Gastrocnemius medialis (tissue), 4 donors: Measurements from ENCODE around the gene TRIM5. TPM values are rescaled to one million over a fixed set of nuclear protein-coding genes. Genes with fewer than 3 reads are reported as not detected.

Experiments used
- ATAC-seq, 2 donors: fragments of 150-250 bp; one replicate each; pipeline ENCODE4 v1.9.1; 2016
- DNase-seq, 2 donors: peaks; one replicate each; pipeline ENCODE4 v3.0.0-alpha.2; 2019
- H3K27ac ChIP-seq, 4 donors: fragments of 200-600 bp; sonication (generic); 1 replicate in 1 of 4; 2 replicates in 3 of 4; pipeline ENCODE4 v1.5.1; 2016 to 2018; ENCODE audit warnings: mild to moderate bottlenecking in 2 of 4, moderate library complexity in 1 of 4
- H3K27me3 ChIP-seq, 3 donors: fragments of 200-600 bp; sonication (generic) in 2 of 3; 1 replicate in 1 of 3; 2 replicates in 2 of 3; pipeline versions ENCODE4 v1.5.1 to v1.6.0; 2016 to 2019; ENCODE audit warnings: mild to moderate bottlenecking in 1 of 3, moderate library complexity in 1 of 3
- H3K36me3 ChIP-seq, 2 donors: fragments of 200-600 bp; sonication (generic) in 1 of 2; one replicate each; pipeline ENCODE4 v1.5.1; 2017 to 2018
- H3K4me1 ChIP-seq, 2 donors: fragments of 200-600 bp; sonication (generic) in 1 of 2; one replicate each; pipeline ENCODE4 v1.5.1; 2016 to 2017; ENCODE audit warnings: mild to moderate bottlenecking in 2 of 2
- H3K4me3 ChIP-seq, 4 donors: fragments of 200-600 bp; sonication (generic) in 3 of 4; 1 replicate in 1 of 4; 2 replicates in 3 of 4; pipeline ENCODE4 v1.5.1; 2016 to 2019; ENCODE audit warnings: mild to moderate bottlenecking in 2 of 4
- H3K9me3 ChIP-seq, 3 donors: fragments of 200-600 bp; sonication (generic) in 2 of 3; 1 replicate in 1 of 3; 2 replicates in 2 of 3; pipeline ENCODE4 v1.5.1; 2016 to 2019
- POLR2A ChIP-seq, 2 donors: fragments of 450-650 bp; IDR thresholded peaks; one replicate each; pipeline ENCODE4 v1.6.1; 2017; ENCODE audit warnings: antibody characterized with exemption in 2 of 2, mild to moderate bottlenecking in 2 of 2, moderate library complexity in 2 of 2
- in situ Hi-C, 4 donors: fragments of 200-750 bp; cut with MboI; loops; one replicate each; pipeline versions ENCODE4 v1.15.0 to v1.8.0; 2017; ENCODE audit warnings: low sequenced_read_pairs in 4 of 4
- intact Hi-C: fragments of 100-400 bp; cut with DNase I; formaldehyde crosslinking; loops from one replicate; pipeline ENCODE4 v1.15.1; 2023; ENCODE audit warnings: low total_unique reads
- total RNA-seq, 4 donors: library from RNA; depleted of rRNA; stranded (reverse); fragments of >200 nt; gene quantifications; one replicate each; pipeline versions ENCODE4 v1.1.0 to v1.2.3, GENCODE V29; 2016
- TF ChIP-seq, protein P1 (sequence below), 5 experiments: fragments of 450-650 bp in 3 of 5; fragments of 200-600 bp in 2 of 5; sonication (generic) in 2 of 5; IDR thresholded peaks in 4 of 5; conservative IDR thresholded peaks in 1 of 5; 1 replicate in 4 of 5; 2 replicates in 1 of 5; pipeline ENCODE4 v1.5.1; 2016 to 2019; ENCODE audit warnings: antibody characterized with exemption in 5 of 5, mild to moderate bottlenecking in 3 of 5, moderate library complexity in 3 of 5

TRIM5 gene
- total RNA-seq, 4 donors from 2014 or later, result 2.3 to 3.9 (median 2.6) TPM

DNA sequence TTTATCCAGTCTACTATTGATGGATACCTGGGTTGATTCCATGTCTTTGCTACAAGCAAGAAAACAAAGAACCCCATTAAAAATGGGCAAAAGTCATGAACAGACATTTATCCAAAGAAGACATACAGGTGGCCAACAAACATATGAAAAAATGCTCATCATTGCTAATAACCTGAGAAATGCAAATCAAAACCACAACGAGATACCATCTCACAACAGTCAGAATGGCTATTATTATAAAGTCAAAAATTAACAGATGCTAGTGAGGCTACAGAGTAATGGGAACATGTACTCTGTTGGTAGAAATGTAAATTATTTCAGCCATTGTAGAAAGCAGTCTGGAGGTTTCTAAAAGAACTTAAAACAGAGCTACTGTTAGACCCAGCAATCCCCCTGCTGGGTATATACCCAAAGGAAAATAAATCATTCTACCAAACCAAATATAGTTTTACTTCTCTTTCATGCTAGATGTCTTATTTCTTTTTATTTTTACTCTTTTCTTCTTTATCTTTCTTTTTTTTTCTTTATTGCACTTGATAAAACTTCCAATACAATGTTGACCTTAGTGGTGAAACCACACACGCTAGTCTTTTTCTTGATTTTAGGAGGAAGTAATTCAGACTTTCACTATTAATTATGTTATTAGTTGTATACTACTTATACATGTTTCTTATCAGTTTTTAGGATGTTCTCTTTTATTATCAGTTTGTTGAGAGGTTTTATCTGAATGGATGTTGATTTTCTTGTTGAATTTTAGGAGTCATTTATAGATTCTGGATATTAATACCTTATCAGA, 19.1 kb upstream of the TRIM5 start:
- no peaks in the 10 kb centered on the region for H3K4me1 ChIP-seq
- H3K27ac ChIP-seq, result no peak overlapping the region
- peaks cover 0 to 12% of the 10 kb centered on the region in 2 donors for H3K36me3 ChIP-seq
- intact Hi-C loops (no loop called here), in situ Hi-C loops (no loop called here)
- no peaks in the 10 kb centered on the region for H3K9me3 ChIP-seq
- DNase-seq, result no peak
- no peak overlapping the region for H3K4me3 ChIP-seq
- no peak for TF ChIP-seq POLR2A (IDR thresholded peaks at IDR 0.05)
- TF ChIP-seq, protein P1, sequence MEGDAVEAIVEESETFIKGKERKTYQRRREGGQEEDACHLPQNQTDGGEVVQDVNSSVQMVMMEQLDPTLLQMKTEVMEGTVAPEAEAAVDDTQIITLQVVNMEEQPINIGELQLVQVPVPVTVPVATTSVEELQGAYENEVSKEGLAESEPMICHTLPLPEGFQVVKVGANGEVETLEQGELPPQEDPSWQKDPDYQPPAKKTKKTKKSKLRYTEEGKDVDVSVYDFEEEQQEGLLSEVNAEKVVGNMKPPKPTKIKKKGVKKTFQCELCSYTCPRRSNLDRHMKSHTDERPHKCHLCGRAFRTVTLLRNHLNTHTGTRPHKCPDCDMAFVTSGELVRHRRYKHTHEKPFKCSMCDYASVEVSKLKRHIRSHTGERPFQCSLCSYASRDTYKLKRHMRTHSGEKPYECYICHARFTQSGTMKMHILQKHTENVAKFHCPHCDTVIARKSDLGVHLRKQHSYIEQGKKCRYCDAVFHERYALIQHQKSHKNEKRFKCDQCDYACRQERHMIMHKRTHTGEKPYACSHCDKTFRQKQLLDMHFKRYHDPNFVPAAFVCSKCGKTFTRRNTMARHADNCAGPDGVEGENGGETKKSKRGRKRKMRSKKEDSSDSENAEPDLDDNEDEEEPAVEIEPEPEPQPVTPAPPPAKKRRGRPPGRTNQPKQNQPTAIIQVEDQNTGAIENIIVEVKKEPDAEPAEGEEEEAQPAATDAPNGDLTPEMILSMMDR (IDR thresholded peaks at IDR 0.05 in 4 of 5, conservative IDR thresholded peaks at IDR 0.05 in 1 of 5), result no peak
- no peaks in the 10 kb centered on the region for H3K27me3 ChIP-seq
- no peak for ATAC-seq

DNA sequence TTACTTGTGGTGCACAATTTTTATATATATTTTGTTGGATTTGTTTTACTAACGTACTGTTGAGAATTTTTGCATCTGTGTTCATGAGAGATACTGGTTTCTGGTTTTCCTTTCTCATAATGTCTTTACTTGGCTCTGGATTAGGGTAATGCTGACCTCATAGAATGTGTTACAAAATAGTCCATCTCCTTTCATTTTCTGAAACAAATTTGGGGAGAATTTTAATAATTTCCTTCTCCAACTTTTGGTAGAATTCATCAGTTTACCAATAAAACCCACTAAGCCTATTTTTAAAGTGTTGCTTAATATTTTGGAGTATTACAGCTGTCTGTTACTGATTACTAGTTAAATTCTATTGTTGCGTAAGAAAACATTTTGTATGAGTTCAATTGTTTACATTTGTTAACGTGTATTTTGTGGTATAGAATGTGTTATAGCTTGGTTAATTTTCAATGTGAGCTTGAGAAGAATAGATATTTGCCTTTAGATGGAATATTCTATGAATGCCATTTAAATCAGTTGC, 16.2 kb upstream of the TRIM5 start:
- no peak overlapping the region for H3K27ac ChIP-seq
- H3K27me3 ChIP-seq, result no peaks in the 10 kb centered on the region
- intact Hi-C loops, result no loop called here
- H3K4me1 ChIP-seq, result no peaks in the 10 kb centered on the region
- in situ Hi-C loops, result no loop called here
- H3K9me3 ChIP-seq, result no peaks in the 10 kb centered on the region
- no peak for DNase-seq
- no peak overlapping the region for H3K4me3 ChIP-seq
- ATAC-seq, result no peak
- no peaks in the 10 kb centered on the region for H3K36me3 ChIP-seq
- no peak for TF ChIP-seq POLR2A (IDR thresholded peaks at IDR 0.05)
- TF ChIP-seq, protein P1 (IDR thresholded peaks at IDR 0.05 in 4 of 5, conservative IDR thresholded peaks at IDR 0.05 in 1 of 5), result no peak

DNA sequence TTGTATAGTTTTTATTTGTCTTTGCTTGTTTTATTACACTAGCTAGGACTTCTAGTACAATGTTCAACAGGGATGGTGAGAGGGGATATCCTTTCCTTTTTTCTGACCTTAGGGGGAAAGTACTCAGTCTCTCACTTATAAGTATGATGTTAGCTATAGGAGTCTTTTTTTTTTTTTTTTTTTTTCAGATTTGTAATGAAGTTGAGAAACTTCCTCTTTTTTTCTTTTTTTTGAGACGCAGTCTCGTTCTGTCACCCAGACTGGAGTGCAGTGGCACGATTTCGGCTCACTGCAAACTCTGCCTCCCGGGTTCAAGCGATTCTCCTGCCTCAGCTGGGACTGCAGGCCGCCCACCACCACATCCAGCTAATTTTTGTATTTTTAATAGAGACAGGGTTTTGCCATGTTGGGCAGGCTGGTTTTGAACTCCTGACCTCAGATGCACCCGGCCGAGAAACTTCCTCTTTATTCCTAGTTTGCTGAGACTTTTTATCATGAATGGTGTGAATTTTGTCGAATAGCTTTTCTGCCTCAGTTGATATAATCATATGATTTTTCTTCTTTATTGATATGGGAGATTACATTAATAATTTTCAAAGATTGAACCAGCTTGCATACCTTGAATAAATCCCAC, 15.7 kb upstream of the TRIM5 start:
- no peak for TF ChIP-seq POLR2A (IDR thresholded peaks at IDR 0.05)
- TF ChIP-seq, protein P1 (IDR thresholded peaks at IDR 0.05 in 4 of 5, conservative IDR thresholded peaks at IDR 0.05 in 1 of 5), result no peak
- in situ Hi-C loops (no loop called here), intact Hi-C loops (no loop called here)
- Histone ChIP-seq H3K27ac (no peak overlapping the region), H3K9me3 (no peaks in the 10 kb centered on the region), H3K27me3 (no peaks in the 10 kb centered on the region), H3K36me3 (no peaks in the 10 kb centered on the region), H3K4me1 (no peaks in the 10 kb centered on the region), H3K4me3 (no peak overlapping the region)
- no peak for ATAC-seq
- DNase-seq, result no peak

DNA sequence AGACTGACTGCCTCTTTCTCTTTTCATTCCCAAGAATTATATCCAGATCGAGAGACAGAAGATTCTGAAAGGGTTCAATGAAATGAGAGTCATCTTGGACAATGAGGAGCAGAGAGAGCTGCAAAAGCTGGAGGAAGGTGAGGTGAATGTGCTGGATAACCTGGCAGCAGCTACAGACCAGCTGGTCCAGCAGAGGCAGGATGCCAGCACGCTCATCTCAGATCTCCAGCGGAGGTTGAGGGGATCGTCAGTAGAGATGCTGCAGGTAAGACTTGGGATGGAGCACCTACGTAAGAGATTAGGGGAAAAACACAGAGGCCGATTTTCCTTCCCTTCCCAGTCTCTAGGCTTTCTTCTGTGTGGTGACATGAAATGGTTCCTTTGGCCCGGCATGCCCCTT, 13.4 kb upstream of the TRIM5 start:
- Histone ChIP-seq H3K27ac (no peak overlapping the region), H3K27me3 (no peaks in the 10 kb centered on the region), H3K9me3 (no peaks in the 10 kb centered on the region), H3K4me3 (no peak overlapping the region), H3K4me1 (no peaks in the 10 kb centered on the region), H3K36me3 (no peaks in the 10 kb centered on the region)
- intact Hi-C loops (no loop called here), in situ Hi-C loops (no loop called here)
- TF ChIP-seq, protein P1 (IDR thresholded peaks at IDR 0.05 in 4 of 5, conservative IDR thresholded peaks at IDR 0.05 in 1 of 5), result no peak
- TF ChIP-seq POLR2A (IDR thresholded peaks at IDR 0.05), result no peak
- DNase-seq (no peak), ATAC-seq (no peak)
